ENCODE data around the gene PIAS2.
"Not testable (repeated sequence)": the region's sequence is repeated elsewhere in the genome, so short reads cannot be mapped to it uniquely, and the experiment has no call there.

Gene PIAS2

DNA sequence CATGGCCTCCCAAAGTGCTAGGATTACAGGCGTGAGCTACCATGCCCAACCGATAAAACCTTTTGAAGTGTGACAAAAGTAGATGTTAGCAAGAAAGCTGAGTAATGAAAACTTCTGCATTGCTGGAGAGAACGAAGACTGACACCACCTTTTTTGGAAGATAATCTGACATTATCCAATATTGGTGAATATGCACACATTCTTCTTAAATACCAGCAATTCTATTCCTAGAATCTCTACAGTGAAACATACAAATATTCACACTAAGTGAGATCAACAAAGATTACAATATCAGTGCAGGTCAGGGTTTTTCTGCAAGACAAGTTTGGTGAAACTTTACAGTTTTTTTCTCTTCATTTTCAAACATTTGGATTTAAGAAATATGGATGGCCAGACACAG is 7.8 kb downstream of the PIAS2 start:
- DNase-seq (ENCODE audit: low read depth in 2 of 2): no peak

DNA sequence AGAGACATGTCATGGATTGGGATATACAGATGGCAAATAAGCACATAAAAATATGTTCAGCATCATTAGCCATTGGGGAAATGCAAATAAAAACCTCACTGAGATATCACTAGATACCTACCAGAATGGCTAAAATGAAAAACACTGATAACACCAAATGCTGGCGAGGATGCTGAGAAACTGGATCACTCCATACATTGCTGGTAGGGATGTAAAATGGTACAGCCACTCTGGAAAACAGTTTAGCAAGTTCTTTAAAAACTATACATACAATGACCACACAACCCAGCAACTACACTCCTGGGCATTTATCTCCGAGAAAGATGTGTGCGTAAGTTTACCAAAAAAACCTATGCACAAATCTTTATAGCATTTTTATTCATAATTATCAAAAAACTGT is 13.9 kb downstream of the PIAS2 start:
- no peak for DNase-seq (ENCODE audit: low read depth in 2 of 2)

DNA sequence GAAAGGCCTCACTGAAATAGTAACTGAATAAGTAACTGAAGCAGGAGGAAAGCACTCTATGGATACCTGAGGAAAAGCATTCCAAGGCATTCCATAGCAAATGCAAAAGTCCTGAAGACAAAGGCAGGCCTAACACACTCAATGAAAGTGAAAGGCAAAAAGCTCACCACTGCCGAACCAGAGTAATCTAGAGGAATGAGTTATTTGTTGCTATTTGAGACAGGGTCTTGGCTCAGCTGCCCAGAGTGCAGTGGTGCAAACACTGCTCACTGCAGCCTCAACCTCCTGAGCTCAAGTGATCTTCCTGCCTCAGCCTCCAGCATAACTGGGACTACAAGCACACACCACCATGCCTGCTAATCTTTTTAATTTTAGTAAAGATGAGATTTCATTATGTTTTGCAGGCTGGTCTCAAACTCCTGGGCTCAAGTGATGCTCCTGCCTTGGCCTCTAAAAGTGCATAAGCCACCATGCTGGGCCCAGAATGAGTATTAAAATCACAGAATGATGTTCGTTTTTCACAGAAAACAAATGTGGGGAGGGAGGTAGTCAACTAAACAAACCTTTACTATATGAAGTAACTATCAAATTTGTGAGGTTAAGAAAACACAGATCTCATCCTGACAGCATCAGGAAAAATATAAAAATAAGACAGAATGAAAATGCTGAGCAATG is 17.9 kb downstream of the PIAS2 start:
- DNase-seq (ENCODE audit: low read depth in 2 of 2): no peak

DNA sequence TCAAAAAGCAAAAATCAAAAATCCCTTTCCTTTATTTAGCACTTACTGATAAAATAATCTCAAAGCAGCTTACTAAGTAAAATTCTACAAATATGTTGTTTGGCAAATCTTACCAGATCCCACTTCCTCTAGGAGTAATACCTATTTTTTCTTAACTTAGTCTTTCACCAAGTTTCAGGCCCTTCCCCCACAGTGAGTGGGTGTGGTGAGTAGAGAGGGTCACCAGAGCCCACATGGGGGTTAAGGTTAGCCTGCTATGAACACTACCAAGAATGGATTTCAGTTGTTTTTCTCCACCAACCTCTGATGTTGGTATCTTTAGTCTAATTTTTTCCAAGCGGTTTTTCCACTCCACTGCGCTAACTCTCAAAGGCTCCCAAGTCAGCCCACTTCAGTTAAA is 23.2 kb downstream of the PIAS2 start:
- no peak for DNase-seq (ENCODE audit: low read depth in 2 of 2)

DNA sequence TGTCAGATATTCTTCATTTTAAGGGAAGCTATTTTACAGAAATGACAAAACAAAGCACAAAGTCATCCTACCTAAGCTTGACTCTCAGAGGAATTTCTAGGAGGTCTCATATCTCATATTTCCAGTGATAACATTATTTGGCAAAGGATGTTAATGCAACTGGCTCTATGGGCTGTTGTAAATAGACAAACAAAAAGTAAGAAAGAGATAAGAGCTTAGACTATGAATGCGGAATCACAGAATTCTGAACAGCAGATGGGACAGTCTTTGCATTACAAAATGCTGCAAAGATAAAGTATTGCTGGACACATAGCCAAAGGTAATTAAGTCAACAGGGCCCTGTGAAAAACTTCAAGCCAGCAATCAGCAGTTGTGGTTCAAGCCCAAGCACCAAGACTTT is 23.9 kb downstream of the PIAS2 start:
- DNase-seq (ENCODE audit: low read depth in 2 of 2): no peak

DNA sequence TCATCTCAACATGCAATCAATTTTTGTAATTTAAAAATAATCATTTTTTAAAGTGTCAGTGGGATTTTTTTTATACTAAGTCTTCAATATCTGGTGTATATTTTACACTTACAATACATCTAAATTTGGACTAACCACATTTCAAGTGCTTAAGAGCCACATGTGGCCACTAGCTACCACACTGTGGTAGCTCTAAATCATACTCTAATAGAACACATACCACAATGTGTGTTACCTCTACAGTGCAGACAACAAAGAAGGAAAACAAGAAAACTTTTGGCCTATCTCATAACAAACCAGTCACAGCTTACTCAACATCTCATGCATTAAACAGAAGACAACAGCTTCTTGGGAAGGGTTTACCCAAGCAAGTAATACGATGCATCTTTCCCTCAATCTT is 24.5 kb downstream of the PIAS2 start:
- no peak for DNase-seq (ENCODE audit: low read depth in 2 of 2)

DNA sequence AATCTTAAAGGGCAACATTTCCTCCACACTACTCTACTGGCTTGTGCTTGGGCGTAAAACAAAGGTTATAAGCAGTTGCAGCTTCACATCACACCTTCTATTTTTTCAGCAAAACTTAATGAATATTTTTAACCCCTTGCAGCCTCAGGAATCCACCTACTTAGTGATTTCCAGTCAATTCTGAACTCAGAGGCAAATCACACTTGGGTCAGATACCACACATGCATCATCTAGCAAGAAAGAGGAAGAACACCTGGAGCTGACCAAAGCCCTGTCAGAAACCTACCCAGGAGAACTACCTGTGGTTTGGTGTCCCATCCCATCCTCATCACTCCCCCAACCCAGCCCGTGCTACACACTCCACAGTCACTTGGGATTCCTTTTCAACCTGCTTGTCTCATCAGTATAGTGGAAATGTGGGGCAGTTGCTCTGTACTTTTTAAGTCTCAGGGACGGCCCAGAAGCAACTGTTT is 25.5 kb downstream of the PIAS2 start:
- no peak for DNase-seq (ENCODE audit: low read depth in 2 of 2)

DNA sequence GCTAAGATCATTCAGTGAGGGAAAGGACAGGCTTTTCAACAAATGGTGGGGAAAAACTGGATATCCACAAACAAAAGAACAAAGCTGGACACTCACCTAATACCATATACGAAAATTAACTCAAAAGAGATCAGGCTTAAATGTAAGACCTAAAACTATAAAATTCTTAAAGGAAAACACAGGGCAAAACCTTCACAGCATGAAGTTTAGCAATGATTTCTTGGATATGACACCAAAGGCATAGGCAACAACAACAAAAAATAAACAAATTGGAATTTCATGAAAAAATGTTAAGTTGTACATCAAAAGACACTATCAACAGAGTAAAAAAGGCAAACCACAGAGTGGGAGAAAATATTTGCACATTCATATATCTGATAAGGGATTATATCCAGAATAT is 28.3 kb downstream of the PIAS2 start:
- no peak for DNase-seq (ENCODE audit: low read depth in 2 of 2)

DNA sequence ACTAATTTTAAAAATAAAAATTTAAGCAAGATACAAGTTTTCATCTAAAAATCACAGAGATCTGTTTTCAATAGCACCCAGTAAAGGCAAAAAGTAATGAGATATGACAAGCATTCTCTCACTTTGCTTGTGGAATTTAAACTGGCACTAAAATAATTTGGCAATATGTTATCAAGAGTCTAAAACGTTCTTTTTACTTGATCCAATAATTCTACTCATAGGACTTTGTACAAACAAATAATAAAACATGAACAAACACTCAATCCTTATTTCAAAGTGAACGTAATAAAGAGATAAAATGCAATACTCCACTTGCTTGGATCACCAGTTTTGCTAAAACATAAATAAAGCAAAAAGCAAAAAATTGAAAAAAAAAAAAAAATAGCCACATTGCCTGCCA is 30.4 kb downstream of the PIAS2 start:
- no peak for DNase-seq (ENCODE audit: low read depth in 2 of 2)

DNA sequence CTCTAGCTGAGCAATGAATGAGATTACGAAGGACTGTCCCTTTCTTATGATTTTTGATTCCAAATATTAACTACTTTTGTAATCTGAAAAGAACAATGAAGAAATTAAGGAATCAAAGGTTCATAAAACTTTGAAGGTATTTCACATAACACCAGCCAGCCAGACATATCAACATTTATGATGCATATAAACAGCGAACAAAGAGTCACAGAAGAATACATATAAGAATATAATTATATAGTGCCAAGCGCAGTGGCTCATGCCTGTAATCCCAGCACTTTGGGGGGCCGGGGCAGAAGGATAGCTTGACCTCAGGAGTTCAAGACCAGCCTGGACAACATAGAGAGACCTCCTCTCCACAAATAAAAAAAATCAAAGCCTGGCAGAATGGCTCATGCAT is 34.1 kb downstream of the PIAS2 start:
- DNase-seq (ENCODE audit: low read depth in 2 of 2): no peak

DNA sequence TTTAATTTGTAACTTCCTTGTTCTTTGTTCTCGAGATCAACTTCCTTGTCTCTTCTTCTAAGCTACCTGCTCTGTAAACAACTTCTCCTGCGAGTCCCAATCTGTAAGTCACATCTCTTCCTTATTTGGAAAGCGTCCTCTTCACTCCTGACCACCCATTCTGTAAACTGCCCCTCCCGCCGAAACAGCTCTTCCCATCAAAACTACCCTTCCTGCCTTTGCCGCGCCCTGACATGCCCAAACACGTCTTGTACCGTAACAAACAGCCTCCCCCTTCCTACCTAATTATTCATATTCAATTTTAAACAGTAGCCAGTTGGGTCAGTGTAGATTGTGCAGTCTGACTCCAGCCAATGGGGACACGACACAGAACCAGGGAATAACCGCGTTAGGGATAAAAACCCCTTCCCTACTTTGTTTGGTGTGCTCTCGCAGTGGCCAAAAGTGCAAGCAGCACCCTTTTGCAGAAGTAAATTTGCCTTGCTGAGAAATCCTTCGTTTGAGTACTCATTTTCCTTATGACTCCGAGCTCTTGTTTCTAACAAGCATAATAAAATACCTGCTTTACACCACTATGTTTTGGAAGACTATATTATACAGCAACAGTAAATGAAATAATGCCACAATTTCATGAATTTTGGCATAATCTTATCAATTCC is 39.8 kb downstream of the PIAS2 start:
- DNase-seq (ENCODE audit: low read depth in 2 of 2): no peak

DNA sequence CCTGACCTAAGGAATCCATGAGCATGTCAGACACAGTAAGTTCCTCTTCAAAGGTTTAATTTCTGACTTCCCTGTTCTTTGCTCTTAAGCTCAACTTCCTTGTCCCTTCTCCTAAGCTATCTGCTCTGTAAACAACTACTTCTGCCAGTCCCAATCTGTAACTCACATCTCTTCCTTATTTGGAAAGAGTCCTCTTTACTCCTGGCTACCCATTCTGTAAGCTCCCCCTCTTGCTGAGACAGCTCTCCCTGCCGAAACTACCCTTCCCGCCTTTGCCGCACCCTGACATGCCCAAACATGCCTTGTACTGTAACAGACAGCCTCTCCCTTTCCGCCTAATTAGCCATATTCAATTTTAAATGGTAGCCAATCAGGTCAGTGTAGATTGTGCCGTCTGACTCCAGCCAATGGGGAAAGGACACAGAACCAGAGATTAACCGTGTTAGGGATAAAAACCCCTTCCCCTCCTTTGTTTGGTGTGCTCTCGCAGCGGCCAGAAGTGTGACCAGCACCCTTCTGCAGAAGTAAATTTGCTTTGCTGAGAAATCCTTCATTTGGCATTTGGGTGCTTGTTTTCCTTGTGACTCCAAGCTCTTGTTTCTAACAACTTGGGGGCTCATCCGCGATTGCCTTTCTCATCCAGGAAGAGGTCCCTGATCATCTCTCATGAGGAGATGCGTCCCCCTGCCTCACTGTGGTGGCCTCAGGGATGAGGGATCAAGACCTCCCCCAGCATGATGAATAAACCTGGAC is 49.0 kb downstream of the PIAS2 start:
- DNase-seq (ENCODE audit: low read depth in 2 of 2): no peak

DNA sequence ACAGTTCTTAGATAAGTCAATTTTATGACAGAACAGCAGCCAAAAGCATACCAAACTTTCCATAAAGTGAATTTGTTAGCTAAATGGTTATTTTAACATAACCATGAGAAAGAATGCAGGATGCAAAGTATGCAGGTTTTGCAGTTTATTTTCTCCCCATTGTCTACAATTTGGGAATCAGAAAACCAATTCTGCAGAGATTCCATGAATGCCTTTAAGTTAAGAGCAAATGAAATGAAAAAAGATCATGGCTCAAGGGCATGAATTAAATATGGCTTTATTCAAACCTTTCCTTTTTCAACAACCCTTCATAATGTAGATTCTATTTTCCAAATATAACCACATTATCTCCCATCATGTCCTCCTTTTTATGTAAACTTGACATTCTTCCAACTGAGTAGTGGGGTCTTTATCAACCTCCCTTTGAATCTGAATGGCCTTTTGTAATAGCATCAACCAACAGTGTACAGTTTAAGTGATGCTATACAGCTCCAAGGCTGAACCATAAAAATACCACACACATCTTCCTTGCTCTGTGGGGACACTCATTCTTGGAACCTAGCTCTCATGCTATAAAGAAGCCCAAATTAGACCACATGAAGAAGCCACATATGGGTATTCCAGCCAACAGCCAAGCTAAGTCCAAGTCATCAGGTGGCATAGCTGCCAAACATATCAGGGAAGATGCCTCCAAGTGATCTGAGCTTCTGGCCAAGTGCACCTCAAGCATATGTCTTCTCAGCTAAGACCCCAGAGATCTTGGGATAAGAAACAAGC is 49.8 kb downstream of the PIAS2 start:
- no peak for DNase-seq (ENCODE audit: low read depth in 2 of 2)

DNA sequence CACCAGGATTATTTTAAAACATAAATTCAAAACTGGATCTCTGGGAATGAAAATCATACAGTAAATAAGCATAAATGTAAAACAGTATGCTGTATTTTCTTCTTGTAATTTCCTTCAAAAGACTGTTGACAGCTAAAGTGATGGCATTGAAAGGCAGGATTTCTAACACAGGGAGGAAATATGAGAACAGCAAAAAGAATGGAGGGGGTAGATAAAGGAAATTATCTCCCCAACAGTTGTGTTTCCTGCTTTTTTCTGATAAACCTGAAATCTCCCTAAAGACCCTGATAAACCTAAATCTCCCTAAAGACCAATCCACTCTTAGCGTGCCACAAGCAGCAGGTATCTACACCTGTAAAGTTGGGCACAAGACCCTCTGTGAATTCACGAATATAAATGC is 50.8 kb downstream of the PIAS2 start:
- DNase-seq (ENCODE audit: low read depth in 2 of 2): no peak

DNA sequence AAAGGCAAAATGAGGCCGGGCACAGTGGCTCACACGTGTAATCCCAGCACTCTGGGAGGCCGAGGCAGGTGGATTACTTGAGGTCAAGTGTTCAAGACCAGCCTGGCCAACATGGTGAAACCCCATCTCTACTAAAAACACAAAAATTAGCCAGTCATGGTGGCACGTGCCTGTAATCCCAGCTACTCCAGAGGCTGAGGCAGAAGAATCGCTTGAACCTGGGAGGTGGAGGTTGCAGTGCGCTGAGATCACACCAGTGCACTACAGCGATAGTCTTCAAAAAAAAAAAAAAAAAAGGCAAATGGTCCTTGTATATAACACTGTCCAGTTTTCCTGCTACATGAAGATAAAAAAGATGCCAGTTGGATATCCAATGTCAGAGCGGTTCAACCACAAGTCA is 52.1 kb downstream of the PIAS2 start:
- not testable (repeated sequence) for DNase-seq (ENCODE audit: low read depth in 2 of 2)

DNA sequence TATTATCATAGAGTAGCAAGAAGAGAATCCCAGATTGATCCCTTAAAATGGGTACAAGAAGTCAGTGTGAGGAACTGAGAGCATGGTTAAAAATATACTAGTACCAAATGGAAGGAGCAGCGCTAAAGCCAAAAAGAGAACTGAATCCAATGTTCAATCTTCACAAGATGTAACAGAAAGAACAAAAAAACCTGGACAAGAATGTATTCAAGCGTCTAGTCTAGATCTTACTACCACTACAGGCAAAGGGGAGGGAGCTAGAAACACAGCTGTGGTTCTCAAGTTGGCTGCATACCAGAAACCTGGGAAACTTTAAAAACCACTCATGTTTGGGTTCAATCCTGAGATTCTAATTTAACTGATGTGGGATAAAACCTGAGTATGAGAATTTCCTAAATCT is 57.5 kb downstream of the PIAS2 start:
- DNase-seq (ENCODE audit: low read depth in 2 of 2): no peak

DNA sequence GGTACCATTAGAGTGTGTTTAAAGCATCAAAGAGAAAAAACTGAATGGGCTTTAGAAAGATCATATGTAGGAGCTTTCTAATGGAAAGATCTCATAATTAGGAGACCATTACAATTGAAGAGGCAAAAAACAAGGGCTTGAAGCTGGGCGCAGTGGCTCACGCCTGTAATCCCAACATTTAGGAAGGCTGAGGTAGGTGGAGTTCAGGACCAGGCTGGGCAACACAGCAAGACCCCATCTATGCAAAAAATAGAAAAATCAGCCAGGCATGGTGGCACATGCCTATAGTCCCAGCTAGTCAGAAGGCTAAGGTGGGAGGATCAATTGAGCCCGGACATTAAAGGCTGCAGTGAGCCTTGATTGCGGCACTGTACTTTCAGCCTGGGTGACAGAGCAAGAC is 59.0 kb downstream of the PIAS2 start:
- DNase-seq (ENCODE audit: low read depth in 2 of 2): no peak

DNA sequence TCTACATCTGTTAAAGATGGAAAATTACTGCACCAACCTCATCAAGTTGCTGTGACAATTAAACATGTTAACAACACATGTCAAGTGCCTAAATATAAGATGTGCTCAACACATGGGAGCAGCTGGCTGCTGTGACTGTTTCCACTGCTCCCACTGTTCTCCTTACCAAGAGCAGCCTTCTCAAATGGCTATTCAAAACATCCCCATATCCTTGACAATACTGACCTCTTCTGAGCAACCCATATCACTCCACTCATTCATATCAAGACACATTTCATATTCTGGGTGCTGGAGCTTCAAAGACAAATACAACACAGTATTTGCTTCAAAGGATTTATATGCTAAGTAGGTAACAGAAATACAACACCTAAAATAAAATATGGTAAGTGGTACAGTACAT is 60.3 kb downstream of the PIAS2 start:
- DNase-seq (ENCODE audit: low read depth in 2 of 2): no peak

DNA sequence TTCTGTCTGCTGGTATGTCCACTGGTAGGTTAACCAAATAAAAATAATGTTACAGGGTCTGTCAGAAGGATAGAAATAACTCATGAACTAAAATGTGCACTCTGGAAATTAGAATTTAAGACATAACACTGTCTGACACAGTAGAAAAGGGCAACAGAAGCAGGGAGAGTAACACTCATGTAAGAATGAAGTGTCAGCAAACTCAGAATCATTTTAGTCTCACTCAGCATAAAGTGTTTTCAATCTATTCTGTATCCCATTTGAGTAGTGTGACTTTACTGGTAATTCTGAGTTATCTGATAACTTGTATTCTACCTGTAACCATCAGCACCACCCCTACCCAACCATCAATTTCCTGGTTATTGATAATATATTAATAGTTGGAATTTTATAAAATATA is 68.3 kb downstream of the PIAS2 start:
- DNase-seq (ENCODE audit: low read depth in 2 of 2): no peak

DNA sequence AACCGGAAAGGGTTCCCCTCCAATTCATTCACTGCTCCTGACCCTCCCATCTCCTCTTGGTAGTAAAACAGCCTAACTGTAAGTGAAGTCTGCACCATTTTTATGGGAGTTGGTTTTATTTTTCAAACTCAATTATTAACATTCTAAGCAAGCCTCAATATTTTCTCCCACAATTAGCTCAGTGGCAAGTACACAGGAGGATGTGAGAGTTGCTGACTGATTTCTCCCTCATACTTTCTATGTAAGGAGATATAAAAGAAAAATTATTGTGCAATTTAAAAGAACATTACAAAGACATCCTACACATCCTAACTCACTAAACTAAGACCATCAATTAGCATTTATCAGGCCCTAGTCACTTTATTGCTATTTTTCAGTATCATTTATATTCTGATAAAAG is 73.9 kb downstream of the PIAS2 start:
- no peak for DNase-seq (ENCODE audit: low read depth in 2 of 2)

DNA sequence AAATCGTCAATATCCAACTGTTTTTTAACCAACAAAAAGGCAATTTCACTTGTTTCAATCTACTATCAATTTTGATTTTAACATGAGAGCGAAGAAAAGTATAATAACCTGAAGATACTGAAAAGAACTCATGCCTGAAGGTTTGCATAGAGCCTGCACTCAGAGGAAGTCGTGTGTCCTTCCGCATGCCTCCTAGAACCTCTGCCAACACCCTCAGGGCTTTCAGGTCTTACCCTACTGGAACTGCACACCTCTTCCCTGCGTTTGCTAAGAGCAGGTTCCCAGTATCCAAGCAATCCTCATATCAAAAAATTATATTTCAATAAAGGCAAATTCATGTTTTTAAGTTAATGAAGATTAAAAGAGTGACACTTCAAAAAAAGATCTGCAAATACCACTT is 74.7 kb downstream of the PIAS2 start:
- no peak for DNase-seq (ENCODE audit: low read depth in 2 of 2)

DNA sequence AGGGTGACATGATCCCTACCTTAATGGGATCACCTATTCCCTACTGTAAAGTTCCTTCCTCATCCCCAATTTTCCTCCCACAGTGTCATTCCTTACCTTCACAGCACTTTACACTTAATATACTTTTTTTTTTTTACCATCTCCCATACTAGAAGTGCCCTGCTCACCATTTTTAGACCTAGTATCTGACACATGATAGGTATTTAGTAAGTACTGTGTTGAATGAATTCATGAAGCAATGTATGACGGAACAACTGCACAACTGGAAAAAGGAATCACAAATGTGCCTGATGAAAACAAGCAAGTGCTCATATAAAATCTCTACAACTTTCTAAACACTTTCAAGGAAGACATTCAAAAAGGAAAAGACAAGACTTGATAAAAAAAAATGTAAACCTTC is 83.4 kb downstream of the PIAS2 start:
- DNase-seq (ENCODE audit: low read depth in 2 of 2): no peak
